Islet precursor cell (in vitro differentiated cells): ENCODE measurements around the gene FOXL3.
"Not testable (repeated sequence)": the region's sequence is repeated elsewhere in the genome, so short reads cannot be mapped to it uniquely, and the experiment has no call there.

Experiments
- DNase-seq: peaks from one replicate; pipeline ENCODE4 v3.0.0-alpha.2; 2018

FOXL3 gene

GRCh38 chr7:292226-292625, 2.3 kb downstream of the FOXL3 start:
- DNase-seq, result no peak

DNA sequence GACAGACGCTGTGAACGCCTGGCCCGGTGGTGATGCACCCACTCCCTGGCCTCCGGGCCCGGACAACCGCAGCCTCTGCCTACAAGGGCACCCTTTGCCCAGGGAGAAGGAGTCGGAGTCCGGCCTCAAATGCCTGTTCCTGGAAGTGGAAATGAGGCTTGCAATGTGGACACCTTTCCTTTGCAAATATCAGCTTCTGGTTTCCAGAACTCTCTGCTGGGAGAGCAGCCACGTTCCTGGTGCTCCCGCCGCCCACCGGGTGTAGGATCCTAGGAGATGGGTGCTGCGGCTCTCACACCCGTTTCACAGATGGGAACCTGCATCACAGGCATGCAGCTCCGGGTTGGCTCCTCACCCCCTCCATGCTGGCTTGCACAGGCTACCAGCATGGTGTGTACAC, 2.9 kb downstream of the FOXL3 start:
- DNase-seq, result no peak

- no peak for DNase-seq
Measured at GRCh38 chr7:293681-294439, 3.9 kb downstream of the FOXL3 start.

- no peak for DNase-seq
Measured at GRCh38 chr7:294440-295154, 4.6 kb downstream of the FOXL3 start.

DNA sequence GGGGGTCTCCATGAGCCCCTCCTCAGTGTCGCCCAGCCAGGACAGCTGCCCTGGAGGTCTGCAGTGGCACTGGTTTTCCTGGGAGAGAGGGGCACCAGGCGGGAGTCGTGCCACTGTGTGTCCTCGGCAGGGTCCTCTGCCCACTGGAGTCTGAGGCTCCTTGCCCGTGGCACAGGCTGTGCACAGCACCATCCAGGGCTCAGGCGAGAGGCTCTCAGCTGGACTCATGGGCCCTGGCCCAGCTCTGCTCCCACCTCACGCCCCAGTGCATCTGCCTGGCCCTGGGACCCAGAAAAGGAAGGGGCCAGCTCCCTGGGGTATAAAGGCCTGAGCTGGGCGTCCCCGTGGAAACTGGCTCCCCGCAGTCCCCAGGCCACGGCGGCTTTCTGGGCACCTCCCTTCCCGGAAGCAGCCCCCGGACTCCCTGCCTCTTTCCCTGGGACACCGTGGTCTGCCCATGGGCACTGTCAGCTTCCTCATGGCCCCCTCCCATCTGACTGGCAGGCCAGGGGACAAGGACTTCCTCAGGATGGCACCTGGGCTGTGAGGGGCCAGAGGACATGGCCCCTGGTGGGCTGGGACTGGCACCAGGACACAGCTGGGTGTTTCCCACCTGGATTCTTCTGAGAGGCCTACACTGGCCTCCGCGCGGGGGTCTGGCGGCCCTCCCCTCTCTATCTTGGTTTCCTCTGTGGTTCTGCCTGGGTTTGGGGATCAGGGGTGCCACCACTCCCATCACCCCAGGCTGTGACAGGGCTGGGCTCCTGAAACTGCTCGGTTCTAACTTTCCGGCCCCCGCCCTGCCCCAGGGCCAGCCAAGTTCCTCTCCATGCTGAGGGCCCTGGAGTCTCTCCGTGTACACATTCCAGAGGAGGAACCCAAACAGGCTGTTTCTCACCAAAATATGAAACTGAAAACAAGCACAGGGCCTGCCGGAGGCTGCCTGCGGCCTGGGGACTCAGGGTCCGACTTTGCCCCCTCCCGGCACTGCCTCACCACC, 5.5 kb downstream of the FOXL3 start:
- DNase-seq, result no peak

DNA sequence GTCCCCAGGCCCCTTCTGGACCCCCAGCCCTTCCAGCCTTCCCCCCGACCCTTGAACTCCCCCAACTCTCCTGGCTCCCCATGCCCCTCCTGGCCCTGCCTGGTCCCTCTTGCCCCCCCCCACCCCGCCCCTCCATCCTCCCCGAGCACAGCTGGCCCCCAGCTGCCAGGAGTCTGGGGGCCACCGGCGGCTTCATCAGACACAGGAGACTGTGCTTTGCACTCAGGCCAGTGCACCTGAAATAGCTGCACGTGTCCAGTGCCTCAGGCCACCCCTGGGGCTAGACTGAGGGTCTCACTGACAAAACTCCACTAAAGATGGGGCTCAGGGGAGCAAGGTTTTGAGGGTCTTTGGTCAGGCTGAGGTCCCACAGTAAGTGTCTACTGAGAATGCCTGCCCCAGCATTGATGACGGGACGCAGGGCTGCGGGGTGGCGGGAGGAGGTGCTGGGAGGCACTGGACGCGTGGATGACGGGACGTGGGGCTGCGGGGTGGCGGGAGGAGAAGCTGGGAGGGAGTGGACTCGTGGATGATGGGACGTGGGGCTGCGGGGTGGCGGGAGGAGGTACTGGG, 6.5 kb downstream of the FOXL3 start:
- no peak for DNase-seq

DNA sequence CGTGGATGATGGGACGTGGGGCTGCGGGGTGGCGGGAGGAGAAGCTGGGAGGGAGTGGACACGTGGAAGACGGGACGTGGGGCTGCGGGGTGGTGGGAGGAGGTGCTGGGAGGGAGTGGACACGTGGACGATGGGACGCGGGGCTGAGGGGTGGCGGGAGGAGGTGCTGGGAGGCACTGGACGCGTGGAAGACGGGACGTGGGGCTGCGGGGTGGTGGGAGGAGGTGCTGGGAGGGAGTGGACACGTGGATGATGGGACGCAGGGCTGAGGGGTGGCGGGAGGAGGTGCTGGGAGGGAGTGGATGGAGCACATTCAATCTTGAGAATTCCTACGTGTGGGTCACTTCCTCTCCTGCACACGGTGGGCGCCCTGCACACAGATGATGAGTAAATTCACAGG, 7.2 kb downstream of the FOXL3 start:
- DNase-seq, result not testable (repeated sequence)

DNA sequence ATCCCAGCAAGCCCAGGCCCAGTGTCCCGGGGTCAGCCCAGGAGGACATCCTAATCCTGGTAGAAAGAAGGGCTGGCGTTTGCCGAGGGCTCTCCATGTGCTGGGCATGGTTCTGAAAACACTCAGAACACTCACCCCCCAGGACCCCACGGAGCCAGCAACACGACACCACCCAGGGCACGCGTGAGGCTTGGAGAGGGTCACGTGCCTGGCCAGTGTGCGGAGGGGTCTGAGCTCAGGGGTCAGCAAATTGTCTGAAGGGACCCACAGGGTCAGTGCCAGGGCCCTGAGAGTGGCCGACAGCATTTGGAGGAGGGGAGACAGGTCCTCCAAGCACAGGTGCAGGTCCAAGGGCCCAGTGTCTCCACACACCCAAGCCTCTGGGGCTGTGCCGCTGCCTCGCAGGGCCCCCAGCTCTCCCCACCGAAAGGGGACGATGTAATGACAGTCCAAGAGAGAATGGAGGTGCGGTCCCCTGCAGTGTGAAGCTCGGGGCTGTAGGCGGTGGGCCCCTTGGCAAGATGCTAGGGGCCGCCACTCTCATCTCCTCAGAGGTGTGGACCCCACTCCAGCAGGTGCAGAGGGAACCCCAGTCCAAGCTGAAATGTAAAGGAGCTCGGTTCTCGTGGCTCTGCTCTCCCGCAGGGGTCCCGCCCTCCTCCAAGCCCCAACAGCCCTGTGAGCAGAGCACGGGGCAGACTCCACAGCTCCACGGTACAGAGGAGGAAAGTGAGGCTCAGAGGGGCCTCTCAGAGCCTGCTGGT, 7.8 kb downstream of the FOXL3 start:
- no peak for DNase-seq

DNA sequence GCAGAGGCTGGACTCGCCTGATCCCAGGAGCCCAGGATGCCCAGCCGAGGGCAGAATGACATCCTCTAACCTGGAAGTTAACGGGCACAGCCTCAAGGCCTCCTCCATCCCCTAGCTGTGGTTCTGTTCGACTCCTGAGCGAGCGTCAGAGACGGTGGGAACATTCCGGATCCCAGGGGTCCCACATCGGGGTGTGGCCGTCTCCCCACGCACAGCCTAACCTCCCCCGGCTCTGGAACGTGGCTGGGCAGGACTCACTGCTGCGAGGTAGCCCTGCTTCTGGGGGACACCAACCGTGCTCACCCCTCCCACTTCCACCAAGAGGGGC, 8.4 kb downstream of the FOXL3 start:
- DNase-seq, result no peak

- no peak for DNase-seq
Measured at GRCh38 chr7:298743-299142, 8.8 kb downstream of the FOXL3 start.

- no peak for DNase-seq
Measured at GRCh38 chr7:299169-299568, 9.2 kb downstream of the FOXL3 start.

- DNase-seq, result no peak
Measured at GRCh38 chr7:299628-300027, 9.7 kb downstream of the FOXL3 start.

- no peak for DNase-seq
Measured at GRCh38 chr7:300048-300447, 10.1 kb downstream of the FOXL3 start.

GRCh38 chr7:300546-301290, 10.7 kb downstream of the FOXL3 start:
- DNase-seq, result no peak

GRCh38 chr7:301291-302053, 11.5 kb downstream of the FOXL3 start:
- DNase-seq, result no peak

- DNase-seq, result no peak
Measured at GRCh38 chr7:302054-302992, 12.4 kb downstream of the FOXL3 start.

DNA sequence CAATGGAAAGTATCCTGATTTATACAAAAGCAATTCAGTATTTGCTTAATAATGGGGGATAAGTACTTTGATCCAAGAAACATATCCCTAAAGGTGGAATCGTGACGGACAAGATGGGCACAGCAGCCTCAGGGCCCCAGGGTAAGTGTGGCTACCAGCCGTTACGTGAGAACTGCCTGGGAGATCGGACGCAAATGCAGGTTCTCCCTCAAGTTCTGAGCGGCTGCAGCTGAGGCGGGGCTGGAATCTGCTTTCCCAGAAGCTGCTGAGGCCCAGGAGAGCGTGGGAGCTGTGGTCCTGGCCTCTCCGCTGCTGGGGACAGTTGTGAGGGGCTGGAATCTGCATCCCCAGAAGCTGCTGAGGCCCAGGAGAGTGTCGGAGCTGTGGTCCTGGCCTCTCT, 13.5 kb downstream of the FOXL3 start:
- DNase-seq, result no peak

- DNase-seq, result no peak
Measured at GRCh38 chr7:303884-304573, 14.1 kb downstream of the FOXL3 start.
